Gastrocnemius medialis (tissue), 4 donors: Measurements from ENCODE around the gene B4GALNT1. TPM values are rescaled to one million over a fixed set of nuclear protein-coding genes. Genes with fewer than 3 reads are reported as not detected.
A peak's percentile ranks its signal among the peaks of the same experiment; 100 is the strongest.

Experiments
- ATAC-seq, 2 donors: fragments of 150-250 bp; one replicate each; pipeline ENCODE4 v1.9.1; 2016
- DNase-seq, 2 donors: peaks; one replicate each; pipeline ENCODE4 v3.0.0-alpha.2; 2019
- H3K27ac ChIP-seq, 4 donors: fragments of 200-600 bp; sonication (generic); 1 replicate in 1 of 4; 2 replicates in 3 of 4; pipeline ENCODE4 v1.5.1; 2016 to 2018; ENCODE audit warnings: mild to moderate bottlenecking in 2 of 4, moderate library complexity in 1 of 4
- H3K27me3 ChIP-seq, 3 donors: fragments of 200-600 bp; sonication (generic) in 2 of 3; 1 replicate in 1 of 3; 2 replicates in 2 of 3; pipeline versions ENCODE4 v1.5.1 to v1.6.0; 2016 to 2019; ENCODE audit warnings: mild to moderate bottlenecking in 1 of 3, moderate library complexity in 1 of 3
- H3K36me3 ChIP-seq, 2 donors: fragments of 200-600 bp; sonication (generic) in 1 of 2; one replicate each; pipeline ENCODE4 v1.5.1; 2017 to 2018
- H3K4me1 ChIP-seq, 2 donors: fragments of 200-600 bp; sonication (generic) in 1 of 2; one replicate each; pipeline ENCODE4 v1.5.1; 2016 to 2017; ENCODE audit warnings: mild to moderate bottlenecking in 2 of 2
- H3K4me3 ChIP-seq, 4 donors: fragments of 200-600 bp; sonication (generic) in 3 of 4; 1 replicate in 1 of 4; 2 replicates in 3 of 4; pipeline ENCODE4 v1.5.1; 2016 to 2019; ENCODE audit warnings: mild to moderate bottlenecking in 2 of 4
- H3K9me3 ChIP-seq, 3 donors: fragments of 200-600 bp; sonication (generic) in 2 of 3; 1 replicate in 1 of 3; 2 replicates in 2 of 3; pipeline ENCODE4 v1.5.1; 2016 to 2019
- CTCF ChIP-seq, 5 experiments: fragments of 450-650 bp in 3 of 5; fragments of 200-600 bp in 2 of 5; sonication (generic) in 2 of 5; IDR thresholded peaks in 4 of 5; conservative IDR thresholded peaks in 1 of 5; 1 replicate in 4 of 5; 2 replicates in 1 of 5; pipeline ENCODE4 v1.5.1; 2016 to 2019; ENCODE audit warnings: antibody characterized with exemption in 5 of 5, mild to moderate bottlenecking in 3 of 5, moderate library complexity in 3 of 5
- POLR2A ChIP-seq, 2 donors: fragments of 450-650 bp; IDR thresholded peaks; one replicate each; pipeline ENCODE4 v1.6.1; 2017; ENCODE audit warnings: antibody characterized with exemption in 2 of 2, mild to moderate bottlenecking in 2 of 2, moderate library complexity in 2 of 2
- in situ Hi-C, 4 donors: fragments of 200-750 bp; cut with MboI; loops; one replicate each; pipeline versions ENCODE4 v1.15.0 to v1.8.0; 2017; ENCODE audit warnings: low sequenced_read_pairs in 4 of 4
- intact Hi-C: fragments of 100-400 bp; cut with DNase I; formaldehyde crosslinking; loops from one replicate; pipeline ENCODE4 v1.15.1; 2023; ENCODE audit warnings: low total_unique reads
- total RNA-seq, 4 donors: library from RNA; depleted of rRNA; stranded (reverse); fragments of >200 nt; gene quantifications; one replicate each; pipeline versions ENCODE4 v1.1.0 to v1.2.3, GENCODE V29; 2016

The B4GALNT1 gene
- total RNA-seq, 4 donors from 2014 or later = 13.2 to 25.5 (median 16.6) TPM

- intact Hi-C loops = no loop called here
- in situ Hi-C loops = no loop called here
- ATAC-seq (no peak), DNase-seq (no peak)
- Histone ChIP-seq H3K36me3 (no peaks in the 10 kb centered on the region), H3K27me3 (peaks cover 26 to 57% (median 39%) of the 10 kb centered on the region in 3 donors), H3K27ac (peak overlapping the region in 1 of 4 donors; percentile 69), H3K4me3 (no peak overlapping the region), H3K4me1 (peaks cover 0 to 18% of the 10 kb centered on the region in 2 donors), H3K9me3 (no peaks in the 10 kb centered on the region)
- TF ChIP-seq CTCF (IDR thresholded peaks at IDR 0.05 in 4 of 5, conservative IDR thresholded peaks at IDR 0.05 in 1 of 5) (no peak), POLR2A (IDR thresholded peaks at IDR 0.05) (no peak)
Observed at GRCh38 chr12:57612711-57613426, 20.1 kb downstream of the B4GALNT1 start.

GRCh38 chr12:57611827-57612710, 20.9 kb downstream of the B4GALNT1 start:
- Histone ChIP-seq H3K27ac (peak overlapping the region; percentile 58 to 76 (median 72)), H3K27me3 (peaks cover 21 to 61% (median 42%) of the 10 kb centered on the region in 3 donors), H3K9me3 (no peaks in the 10 kb centered on the region), H3K4me1 (peaks cover 0 to 18% of the 10 kb centered on the region in 2 donors), H3K36me3 (no peaks in the 10 kb centered on the region), H3K4me3 (peak overlapping the region; percentile 54 to 65 (median 60))
- intact Hi-C loops (no loop called here), in situ Hi-C loops (no loop called here)
- ATAC-seq (no peak), DNase-seq (no peak)
- TF ChIP-seq CTCF (IDR thresholded peaks at IDR 0.05 in 4 of 5, conservative IDR thresholded peaks at IDR 0.05 in 1 of 5) = no peak
- no peak for TF ChIP-seq POLR2A (IDR thresholded peaks at IDR 0.05)

- H3K36me3 ChIP-seq = no peaks in the 10 kb centered on the region
- H3K27ac ChIP-seq = peak within 1 kb of the TSS; percentile 58 to 76 (median 72)
- peaks cover 0 to 18% of the 10 kb centered on the region in 2 donors for H3K4me1 ChIP-seq
- TF ChIP-seq CTCF (IDR thresholded peaks at IDR 0.05 in 4 of 5, conservative IDR thresholded peaks at IDR 0.05 in 1 of 5) = no peak
- peak; percentile 32 to 36 for TF ChIP-seq POLR2A (IDR thresholded peaks at IDR 0.05)
- DNase-seq (no peak), ATAC-seq (peak; percentile 55 to 65)
- intact Hi-C loops (no loop called here), in situ Hi-C loops (no loop called here)
- H3K27me3 ChIP-seq = peaks cover 21 to 64% (median 45%) of the 10 kb centered on the region in 3 donors
- H3K4me3 ChIP-seq = peak within 1 kb of the TSS; percentile 54 to 65 (median 60)
- no peaks in the 10 kb centered on the region for H3K9me3 ChIP-seq
Observed at GRCh38 chr12:57611108-57611826, 21.7 kb downstream of the B4GALNT1 start, which contains the start of gene ARHGEF25. ARHGEF25 (plus strand) TSS chr12:57611435; CDS start chr12:57611895, 460 bp downstream.

- DNase-seq (no peak), ATAC-seq (peak in 1 of 2 donors; percentile 39)
- in situ Hi-C loops (no loop called here), intact Hi-C loops (no loop called here)
- peak overlapping the region; percentile 54 to 65 (median 60) for H3K4me3 ChIP-seq
- H3K27me3 ChIP-seq = peaks cover 23 to 60% (median 52%) of the 10 kb centered on the region in 3 donors
- no peaks in the 10 kb centered on the region for H3K9me3 ChIP-seq
- peak overlapping the region; percentile 58 to 76 (median 72) for H3K27ac ChIP-seq
- no peaks in the 10 kb centered on the region for H3K36me3 ChIP-seq
- H3K4me1 ChIP-seq = peaks cover 0 to 18% of the 10 kb centered on the region in 2 donors
- TF ChIP-seq CTCF (IDR thresholded peaks at IDR 0.05 in 4 of 5, conservative IDR thresholded peaks at IDR 0.05 in 1 of 5) (no peak), POLR2A (IDR thresholded peaks at IDR 0.05) (no peak)
Observed at GRCh38 chr12:57610554-57611107, 22.4 kb downstream of the B4GALNT1 start.
